Activated CD4-positive, alpha-beta memory T cell treated with anti-CD3 and anti-CD28 coated beads, Interleukin-2, amount 10 ng/mL, durations not matched to agents 7 days and 5 days (primary cell): ENCODE measurements around the gene SEC14L5. TPM values are rescaled to one million over a fixed set of nuclear protein-coding genes. Genes with fewer than 3 reads are reported as not detected.

Experiments
- CTCF ChIA-PET: fragments of 350-600 bp; sonication (Branson Sonifier 250); formaldehyde crosslinking; loops from one replicate; lab custom pipeline; 2021; ENCODE audit warnings: antibody characterized with exemption, inconsistent platforms; lab: Charles Lee
- POLR2A ChIA-PET: fragments of 350-600 bp; sonication (Branson Sonifier 250); formaldehyde crosslinking; loops from one replicate; lab custom pipeline; 2021; ENCODE audit warnings: antibody characterized with exemption; lab: Charles Lee
- DNase-seq: peaks from one replicate; pipeline ENCODE4 v3.0.0-alpha.2; 2020
- H3K27ac Mint-ChIP-seq: one replicate; pipeline ENCODE4 v1.8.0; 2021; ENCODE audit warnings: mild to moderate bottlenecking, mixed read lengths
- H3K27me3 Mint-ChIP-seq: one replicate; pipeline ENCODE4 v1.8.0; 2021; ENCODE audit warnings: mixed read lengths
- H3K36me3 Mint-ChIP-seq: one replicate; pipeline ENCODE4 v1.8.0; 2021; ENCODE audit warnings: low read depth, mixed read lengths
- H3K4me1 Mint-ChIP-seq: one replicate; pipeline ENCODE4 v1.8.0; 2021; ENCODE audit warnings: mixed read lengths
- H3K4me3 Mint-ChIP-seq: one replicate; pipeline ENCODE4 v1.8.0; 2021; ENCODE audit warnings: mild to moderate bottlenecking, mixed read lengths
- H3K9me3 Mint-ChIP-seq: one replicate; pipeline ENCODE4 v1.8.0; 2021; ENCODE audit warnings: mixed read lengths
- total RNA-seq, 2 experiments: library from RNA; stranded (reverse); gene quantifications; one replicate each; pipeline ENCODE4 v1.2.3, GENCODE V29; 2021

Gene SEC14L5
- total RNA-seq, 2 experiments from 2014 or later, result 0.03 TPM; not detected in 1

DNA sequence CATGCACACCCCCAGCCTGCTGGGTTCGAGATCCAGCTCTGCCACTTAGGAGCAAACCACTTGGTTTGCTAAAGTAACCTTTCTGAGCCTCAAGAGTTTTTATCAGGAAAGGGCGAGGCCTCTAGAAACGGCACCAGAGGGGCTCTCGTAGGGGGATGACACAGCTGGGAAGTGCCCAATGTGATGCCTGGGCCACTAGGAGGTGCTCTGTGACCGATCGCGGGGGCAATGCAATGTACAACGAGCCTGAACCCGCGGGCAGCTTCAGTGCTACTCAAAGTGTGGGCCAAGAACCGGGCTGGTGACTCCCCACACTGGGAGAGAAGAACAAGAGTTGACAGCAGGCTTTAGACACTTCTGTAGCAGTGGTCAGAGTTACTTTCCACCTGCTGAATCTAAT is 98.2 kb downstream of the SEC14L5 start:
- H3K9me3 Mint-ChIP-seq, result no peaks in the 10 kb centered on the region
- H3K4me1 Mint-ChIP-seq, result no peaks in the 10 kb centered on the region
- DNase-seq, result peak; percentile 46
- peaks cover 3% of the 10 kb centered on the region for H3K27me3 Mint-ChIP-seq
- H3K4me3 Mint-ChIP-seq, result no peak overlapping the region
- no peaks in the 10 kb centered on the region for H3K36me3 Mint-ChIP-seq
- POLR2A ChIA-PET, result interaction anchor here (0.6 kb wide), 1 partner anchor 30 kb away, joined by 3 read pairs; no protein-coding TSS in a partner anchor
- CTCF ChIA-PET, result interaction anchor here (0.6 to 1.5 kb wide), 8 partner anchors 13 to 35 kb away, joined by 3 to 17 read pairs (median 4); partner anchors contain the start of gene ALG1
- H3K27ac Mint-ChIP-seq, result no peak overlapping the region

DNA sequence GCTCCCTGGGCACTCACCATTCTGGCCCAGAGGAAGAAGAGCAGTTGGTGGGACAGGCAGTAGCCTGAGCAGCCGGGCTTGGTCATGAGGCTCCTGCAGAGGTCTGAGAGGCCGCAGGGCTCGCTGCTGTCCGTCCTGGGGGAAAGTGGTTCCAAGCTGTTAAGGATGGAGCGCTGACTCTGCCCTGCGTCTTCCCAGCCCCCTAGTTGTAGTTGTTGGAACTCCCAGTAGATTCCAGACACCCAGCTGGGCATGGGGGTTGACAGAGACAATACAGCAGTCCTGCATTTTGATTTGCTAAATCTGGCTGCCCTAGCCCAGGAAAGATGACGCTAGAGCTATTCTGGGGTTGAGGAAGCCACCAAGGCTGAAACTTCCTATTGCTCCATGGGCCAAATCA is 100.3 kb downstream of the SEC14L5 start:
- no peak overlapping the region for H3K27ac Mint-ChIP-seq
- H3K36me3 Mint-ChIP-seq, result no peaks in the 10 kb centered on the region
- no peaks in the 10 kb centered on the region for H3K27me3 Mint-ChIP-seq
- no peak for DNase-seq
- no peak overlapping the region for H3K4me3 Mint-ChIP-seq
- no peaks in the 10 kb centered on the region for H3K4me1 Mint-ChIP-seq
- ChIA-PET CTCF (interaction anchor here (1.6 kb wide), 1 partner anchor 13 kb away, joined by 5 read pairs; the partner anchor contains the start of gene ALG1), POLR2A (interaction anchor here (1.9 kb wide), 1 partner anchor 13 kb away, joined by 6 read pairs; the partner anchor contains the start of gene ALG1)
- H3K9me3 Mint-ChIP-seq, result no peaks in the 10 kb centered on the region

DNA sequence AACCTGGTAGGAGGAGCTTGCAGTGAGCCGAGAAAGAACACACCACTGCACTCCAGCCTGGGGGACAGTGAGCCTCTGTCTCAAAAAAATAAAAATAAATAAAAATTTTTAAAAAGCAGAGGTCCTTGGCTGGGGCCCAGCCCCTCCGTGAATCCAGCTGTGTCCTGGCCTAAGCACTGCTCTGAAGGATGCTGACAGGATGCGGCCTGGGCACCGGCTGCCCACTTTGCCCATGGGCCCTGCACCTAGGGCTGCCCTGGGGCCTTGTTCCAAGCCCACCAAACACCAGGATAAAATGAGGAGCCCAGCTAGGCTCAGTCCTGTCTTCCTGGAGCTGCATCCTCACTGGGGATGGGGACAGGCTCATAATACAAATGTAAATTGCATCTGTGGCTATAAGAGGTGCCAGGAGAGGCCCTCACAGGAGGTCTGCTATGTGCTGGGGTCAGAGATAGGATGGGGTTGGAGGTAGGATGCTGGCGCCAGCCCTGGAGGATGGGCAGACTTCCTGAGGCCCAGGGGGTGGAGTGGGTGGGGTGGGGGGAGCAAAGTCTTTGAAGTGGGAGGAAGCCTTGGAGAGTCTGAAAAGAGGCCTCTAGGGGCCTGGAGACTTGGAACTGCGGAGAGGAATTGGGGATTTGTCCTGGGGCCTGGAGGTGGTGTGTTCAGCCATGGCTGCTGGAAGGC is 101.4 kb downstream of the SEC14L5 start:
- no peak overlapping the region for H3K4me3 Mint-ChIP-seq
- H3K4me1 Mint-ChIP-seq, result no peaks in the 10 kb centered on the region
- no peak overlapping the region for H3K27ac Mint-ChIP-seq
- H3K9me3 Mint-ChIP-seq, result no peaks in the 10 kb centered on the region
- no peaks in the 10 kb centered on the region for H3K27me3 Mint-ChIP-seq
- CTCF ChIA-PET, result interaction anchor here (1.1 kb wide), 1 partner anchor 22 kb away, joined by 3 read pairs; no protein-coding TSS in a partner anchor
- no peak for DNase-seq
- POLR2A ChIA-PET, result no interaction called here
- H3K36me3 Mint-ChIP-seq, result no peaks in the 10 kb centered on the region

DNA sequence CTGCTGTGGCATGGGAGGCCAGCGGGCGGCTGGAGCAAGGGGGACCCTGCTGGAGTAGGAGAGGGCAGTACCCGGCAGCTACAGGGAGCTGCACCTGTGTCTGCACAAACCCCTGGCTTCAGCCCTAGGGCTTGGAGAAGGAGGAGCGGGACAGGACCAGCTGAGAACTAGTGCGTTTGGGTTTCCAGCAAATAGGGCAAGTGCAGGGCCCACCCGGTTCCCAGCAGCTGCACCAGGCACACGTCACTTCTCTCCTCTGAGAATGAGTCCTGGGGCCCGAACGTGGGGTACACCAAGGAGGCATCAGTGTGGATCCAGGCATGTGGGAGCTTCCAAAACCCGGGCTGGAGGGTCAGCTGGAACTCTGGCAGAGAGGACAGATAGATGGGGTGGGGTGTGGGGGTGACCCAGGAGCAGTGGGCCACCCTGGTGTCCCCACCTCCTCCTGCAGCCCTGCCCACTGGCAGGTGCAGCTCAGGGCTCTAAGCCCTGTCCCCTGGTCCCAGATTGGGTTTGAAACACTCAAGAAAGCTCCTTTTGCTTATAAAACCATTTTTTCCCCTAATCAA is 102.0 kb downstream of the SEC14L5 start:
- Mint-ChIP-seq H3K4me3 (no peak overlapping the region), H3K27me3 (no peaks in the 10 kb centered on the region), H3K9me3 (no peaks in the 10 kb centered on the region), H3K4me1 (no peaks in the 10 kb centered on the region), H3K36me3 (no peaks in the 10 kb centered on the region), H3K27ac (no peak overlapping the region)
- ChIA-PET CTCF (interaction anchor here (0.7 kb wide), 1 partner anchor 10 kb away, joined by 4 read pairs; no protein-coding TSS in a partner anchor), POLR2A (interaction anchor here (1.2 kb wide), 1 partner anchor 11 kb away, joined by 4 read pairs; the partner anchor contains the start of gene ALG1)
- no peak for DNase-seq

DNA sequence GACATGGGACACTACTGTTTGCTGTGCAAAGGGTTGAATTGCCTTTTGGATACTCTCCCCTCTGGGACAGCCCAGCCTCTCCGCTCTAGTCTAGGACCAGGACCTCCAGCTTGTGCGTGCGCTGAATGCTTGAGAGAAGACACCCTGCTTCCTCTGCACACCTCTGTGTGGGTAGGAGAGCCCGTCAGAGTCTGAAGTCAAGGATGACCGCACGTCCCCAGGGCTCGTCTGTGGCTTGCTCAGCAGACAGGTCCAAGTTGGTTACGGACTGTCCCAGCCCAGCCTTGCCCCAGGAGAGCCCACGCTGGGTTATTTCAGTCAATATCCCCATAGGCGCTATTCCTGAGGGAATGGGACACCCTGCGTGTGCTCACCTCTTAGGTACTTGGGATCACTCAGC is 103.9 kb downstream of the SEC14L5 start:
- Mint-ChIP-seq H3K27me3 (no peaks in the 10 kb centered on the region), H3K27ac (no peak overlapping the region), H3K4me1 (no peaks in the 10 kb centered on the region), H3K4me3 (no peak overlapping the region), H3K9me3 (no peaks in the 10 kb centered on the region), H3K36me3 (no peaks in the 10 kb centered on the region)
- ChIA-PET CTCF (interaction anchor here (0.7 kb wide), 1 partner anchor 189 kb away, joined by 3 read pairs; no protein-coding TSS in a partner anchor), POLR2A (no interaction called here)
- DNase-seq, result no peak

DNA sequence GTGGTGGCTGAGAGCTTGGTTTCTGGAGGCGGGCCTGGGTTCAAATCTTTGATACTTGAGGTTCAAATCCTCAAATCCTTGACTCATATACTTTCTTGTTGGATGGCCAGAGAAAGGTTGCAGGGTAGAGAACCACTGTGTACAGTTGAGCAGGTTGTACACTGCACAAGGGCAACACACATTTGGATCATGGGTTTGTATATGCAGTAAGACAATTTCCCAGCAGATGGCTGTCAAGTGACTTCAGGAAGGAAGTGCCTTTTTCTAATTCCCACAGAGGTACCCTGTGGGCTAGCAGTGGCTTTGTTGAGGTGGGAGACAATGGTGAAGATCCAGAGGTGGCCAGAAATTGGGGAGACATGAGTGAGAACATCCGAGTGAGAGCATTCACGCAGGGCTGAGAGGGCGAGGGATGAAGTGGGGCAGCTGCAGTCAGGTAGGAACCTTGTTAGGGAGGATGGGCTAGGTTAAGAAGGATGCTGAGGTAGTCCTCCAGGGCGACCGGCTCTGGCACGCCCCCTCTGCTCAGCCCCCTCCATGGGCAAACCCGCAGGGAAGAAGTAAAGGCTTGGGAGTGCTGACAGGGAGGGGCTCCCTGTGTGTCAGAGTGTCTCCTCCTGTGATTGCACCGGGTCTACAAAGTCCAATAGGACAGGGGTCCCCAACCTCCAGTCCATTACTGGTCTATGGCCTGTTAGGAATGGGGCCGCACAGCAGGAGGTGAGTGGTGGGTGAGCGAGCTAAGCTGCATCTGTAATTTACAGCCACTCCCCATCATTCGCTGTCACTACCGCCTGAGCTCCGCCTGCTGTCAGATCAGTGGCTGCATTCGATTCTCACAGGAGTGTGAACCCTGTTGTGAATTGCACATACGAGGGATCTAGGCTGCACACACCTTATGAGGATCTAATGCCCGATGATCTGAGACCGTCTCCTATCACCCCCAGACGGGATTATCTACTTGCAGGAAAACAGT is 104.9 kb downstream of the SEC14L5 start:
- no peaks in the 10 kb centered on the region for H3K36me3 Mint-ChIP-seq
- no peaks in the 10 kb centered on the region for H3K4me1 Mint-ChIP-seq
- H3K27ac Mint-ChIP-seq, result no peak overlapping the region
- H3K27me3 Mint-ChIP-seq, result no peaks in the 10 kb centered on the region
- no peaks in the 10 kb centered on the region for H3K9me3 Mint-ChIP-seq
- H3K4me3 Mint-ChIP-seq, result no peak overlapping the region
- DNase-seq, result no peak
- ChIA-PET CTCF (interaction anchor here (0.6 kb wide), 1 partner anchor 10 kb away, joined by 3 read pairs; no protein-coding TSS in a partner anchor), POLR2A (no interaction called here)

DNA sequence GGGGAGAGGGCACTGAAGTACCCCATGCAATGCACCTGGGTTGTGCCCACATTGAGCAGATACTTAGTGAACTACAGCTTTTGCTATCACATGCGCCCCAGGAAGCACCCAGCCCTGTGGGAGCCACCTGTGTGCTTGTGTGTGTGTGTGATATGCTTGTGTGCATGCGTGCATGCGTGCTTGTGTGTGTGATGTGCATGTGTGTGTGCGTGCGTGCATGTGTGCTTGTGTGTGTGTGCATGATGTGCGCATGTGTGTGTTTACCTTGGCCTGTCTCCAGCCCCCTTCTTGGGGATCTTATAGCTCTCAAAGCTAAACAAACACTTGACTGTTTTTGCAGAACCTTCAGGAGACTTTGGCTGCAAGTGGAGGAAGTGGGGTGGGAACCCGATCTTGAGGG is 106.8 kb downstream of the SEC14L5 start:
- H3K9me3 Mint-ChIP-seq, result no peaks in the 10 kb centered on the region
- DNase-seq, result no peak
- H3K36me3 Mint-ChIP-seq, result no peaks in the 10 kb centered on the region
- peaks cover under 1% of the 10 kb centered on the region for H3K4me1 Mint-ChIP-seq
- CTCF ChIA-PET, result interaction anchor here (1.8 kb wide), 1 partner anchor 11 kb away, joined by 6 read pairs; no protein-coding TSS in a partner anchor
- H3K4me3 Mint-ChIP-seq, result no peak overlapping the region
- no peak overlapping the region for H3K27ac Mint-ChIP-seq
- POLR2A ChIA-PET, result no interaction called here
- no peaks in the 10 kb centered on the region for H3K27me3 Mint-ChIP-seq

DNA sequence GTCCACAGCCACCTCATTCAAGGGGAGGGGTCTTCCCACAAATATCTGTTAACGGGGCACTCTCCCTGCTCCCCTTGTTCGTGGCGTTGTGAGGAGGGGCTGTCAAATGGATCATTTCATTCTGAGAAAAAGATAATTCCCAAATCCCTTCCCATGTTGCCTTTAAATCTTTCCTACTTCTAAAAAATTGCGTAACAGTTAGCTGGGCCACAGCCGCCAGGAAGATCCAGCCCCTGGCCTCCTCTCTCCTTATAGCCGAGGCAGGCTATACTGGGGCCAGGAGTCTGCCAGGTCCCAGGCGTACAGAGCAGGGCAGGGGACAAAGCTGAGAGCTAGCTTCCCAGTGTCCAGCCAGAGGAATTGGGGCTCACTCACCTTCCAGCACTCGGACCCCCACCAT is 107.2 kb downstream of the SEC14L5 start:
- ChIA-PET CTCF (interaction anchor here (1.8 kb wide), 1 partner anchor 11 kb away, joined by 6 read pairs; no protein-coding TSS in a partner anchor), POLR2A (no interaction called here)
- H3K36me3 Mint-ChIP-seq, result no peaks in the 10 kb centered on the region
- H3K4me3 Mint-ChIP-seq, result no peak overlapping the region
- DNase-seq, result no peak
- no peak overlapping the region for H3K27ac Mint-ChIP-seq
- no peaks in the 10 kb centered on the region for H3K9me3 Mint-ChIP-seq
- H3K27me3 Mint-ChIP-seq, result no peaks in the 10 kb centered on the region
- H3K4me1 Mint-ChIP-seq, result peaks cover 2% of the 10 kb centered on the region

DNA sequence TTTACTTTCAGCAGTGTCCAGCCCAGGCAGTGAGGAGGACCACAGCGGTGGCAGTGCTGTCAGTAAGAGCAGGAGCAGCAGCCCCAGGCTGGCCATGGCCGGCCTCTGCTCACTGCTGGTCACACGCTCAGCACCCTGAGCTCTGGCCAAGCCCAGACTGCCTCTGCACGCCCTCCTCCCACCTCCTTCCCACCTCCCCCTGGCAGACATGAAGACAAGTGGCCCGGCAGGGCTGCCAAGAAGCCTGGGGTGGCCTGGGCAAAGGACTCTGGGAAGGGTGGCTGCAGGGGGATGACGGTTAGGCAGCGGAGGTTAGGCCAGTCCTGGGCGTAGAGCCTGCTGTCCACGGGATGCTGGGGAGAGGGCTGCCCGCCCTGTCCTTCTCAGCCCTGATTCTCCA is 107.7 kb downstream of the SEC14L5 start, which contains the start of gene C16orf89:
TSS of gene C16orf89 (minus strand) at position 144 of the 400 bp plus-strand sequence. CDS start at position 96, 48 bp downstream.
- no peak for DNase-seq
- H3K36me3 Mint-ChIP-seq, result no peaks in the 10 kb centered on the region
- H3K27ac Mint-ChIP-seq, result no peak within 1 kb of the TSS
- no peak within 1 kb of the TSS for H3K4me3 Mint-ChIP-seq
- peaks cover 2% of the 10 kb centered on the region for H3K4me1 Mint-ChIP-seq
- H3K27me3 Mint-ChIP-seq, result no peaks in the 10 kb centered on the region
- ChIA-PET POLR2A (no interaction called here), CTCF (no interaction called here)
- H3K9me3 Mint-ChIP-seq, result no peaks in the 10 kb centered on the region

DNA sequence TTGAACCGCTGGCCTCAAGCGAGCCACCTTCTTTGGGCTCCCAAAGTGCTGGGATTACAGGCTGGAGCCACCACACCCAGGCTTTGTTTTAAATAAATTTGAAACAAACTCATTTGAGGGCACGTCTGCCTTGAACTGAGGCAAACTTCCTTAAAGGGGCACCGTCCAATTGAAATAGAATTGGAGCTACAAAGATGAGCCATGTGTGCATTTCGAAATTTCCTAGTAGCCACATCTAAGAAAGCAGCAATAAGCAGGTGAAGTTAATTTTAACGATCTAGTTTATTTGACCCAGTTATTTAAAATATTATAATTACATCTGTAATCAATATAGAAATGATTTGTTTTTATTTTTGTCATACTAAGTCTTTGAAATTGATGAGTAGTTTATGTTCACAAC is 108.4 kb downstream of the SEC14L5 start:
- Mint-ChIP-seq H3K27ac (no peak overlapping the region), H3K9me3 (no peaks in the 10 kb centered on the region), H3K4me3 (no peak overlapping the region), H3K36me3 (no peaks in the 10 kb centered on the region), H3K4me1 (peaks cover 9% of the 10 kb centered on the region), H3K27me3 (no peaks in the 10 kb centered on the region)
- CTCF ChIA-PET, result no interaction called here
- POLR2A ChIA-PET, result no interaction called here
- DNase-seq, result no peak
